ENCODE results near the gene CHST1.

DNA sequence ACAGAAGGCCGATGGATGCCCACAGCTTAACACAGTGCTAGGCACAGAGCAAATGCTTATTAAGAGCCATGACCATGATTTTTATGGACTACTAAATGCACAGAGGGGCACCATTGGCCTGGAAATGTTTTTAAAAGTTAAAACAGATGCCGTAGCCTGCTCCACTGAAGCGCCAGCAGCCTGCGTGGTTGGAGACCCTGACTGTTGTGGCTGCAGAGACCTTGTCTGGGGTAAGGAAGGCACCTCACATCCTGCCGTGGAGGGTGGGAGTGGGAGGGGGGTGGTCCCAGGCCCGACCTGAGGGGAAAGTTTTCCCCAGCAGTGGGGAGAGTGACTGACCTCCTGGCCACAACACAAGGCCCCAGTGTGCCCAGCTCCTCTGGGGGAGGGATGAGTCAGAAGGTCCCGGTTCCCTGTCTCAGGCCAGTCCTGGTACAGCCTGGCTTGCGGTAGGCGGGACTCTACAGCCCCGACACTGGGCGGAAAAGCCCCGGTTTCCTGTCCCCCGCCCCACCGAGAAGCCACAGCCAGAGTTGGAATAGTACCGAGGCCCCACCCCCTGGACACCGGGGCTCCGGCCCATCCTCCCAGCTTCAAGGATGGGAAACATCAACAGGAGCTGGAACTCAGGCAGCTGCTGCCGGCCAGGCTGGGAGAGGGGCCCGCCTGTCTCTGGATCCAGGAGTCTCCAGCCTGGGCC, 7.0 kb downstream of the CHST1 start:
- TF ChIP-seq, protein P1, sequence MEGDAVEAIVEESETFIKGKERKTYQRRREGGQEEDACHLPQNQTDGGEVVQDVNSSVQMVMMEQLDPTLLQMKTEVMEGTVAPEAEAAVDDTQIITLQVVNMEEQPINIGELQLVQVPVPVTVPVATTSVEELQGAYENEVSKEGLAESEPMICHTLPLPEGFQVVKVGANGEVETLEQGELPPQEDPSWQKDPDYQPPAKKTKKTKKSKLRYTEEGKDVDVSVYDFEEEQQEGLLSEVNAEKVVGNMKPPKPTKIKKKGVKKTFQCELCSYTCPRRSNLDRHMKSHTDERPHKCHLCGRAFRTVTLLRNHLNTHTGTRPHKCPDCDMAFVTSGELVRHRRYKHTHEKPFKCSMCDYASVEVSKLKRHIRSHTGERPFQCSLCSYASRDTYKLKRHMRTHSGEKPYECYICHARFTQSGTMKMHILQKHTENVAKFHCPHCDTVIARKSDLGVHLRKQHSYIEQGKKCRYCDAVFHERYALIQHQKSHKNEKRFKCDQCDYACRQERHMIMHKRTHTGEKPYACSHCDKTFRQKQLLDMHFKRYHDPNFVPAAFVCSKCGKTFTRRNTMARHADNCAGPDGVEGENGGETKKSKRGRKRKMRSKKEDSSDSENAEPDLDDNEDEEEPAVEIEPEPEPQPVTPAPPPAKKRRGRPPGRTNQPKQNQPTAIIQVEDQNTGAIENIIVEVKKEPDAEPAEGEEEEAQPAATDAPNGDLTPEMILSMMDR (IDR thresholded peaks at IDR 0.05; ENCODE audit: extremely low read depth in 1 of 2, insufficient read depth in 1 of 2, low read depth in 1 of 2, low read length in 2 of 2) = no peak
- TF ChIP-seq POLR2AphosphoS5 (IDR thresholded peaks at IDR 0.05; ENCODE audit: insufficient read depth, low read depth, low read length) (peak; percentile 61), EZH2 (IDR thresholded peaks at IDR 0.05; ENCODE audit: borderline replicate concordance, low read depth, low read length, severe bottlenecking) (no peak), JUN (IDR thresholded peaks at IDR 0.05; ENCODE audit: borderline replicate concordance, insufficient read depth, insufficient read length, low read depth) (peak; percentile 44), GATA2 (IDR thresholded peaks at IDR 0.05; ENCODE audit: insufficient read depth, insufficient read length, low read depth, low read length) (no peak), MYC (IDR thresholded peaks at IDR 0.05; ENCODE audit: low read depth, low read length) (no peak)
- TF ChIP-seq, protein P2, sequence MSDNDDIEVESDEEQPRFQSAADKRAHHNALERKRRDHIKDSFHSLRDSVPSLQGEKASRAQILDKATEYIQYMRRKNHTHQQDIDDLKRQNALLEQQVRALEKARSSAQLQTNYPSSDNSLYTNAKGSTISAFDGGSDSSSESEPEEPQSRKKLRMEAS (IDR thresholded peaks at IDR 0.05; ENCODE audit: insufficient read depth, insufficient read length) = no peak

All from endothelial cell of umbilical vein (primary cell).